HEK293 (cell line): ENCODE data around the gene VSIG10L.

Experiments used
- ZNF404 ChIP-seq: fragments of 450-650 bp; formaldehyde crosslinking; IDR thresholded peaks from 2 replicates; pipeline ENCODE4 v1.5.1; 2017; ENCODE audit warnings: missing biosample characterization, missing genetic modification characterization
- ZNF558 ChIP-seq: fragments of 450-650 bp; formaldehyde crosslinking; IDR thresholded peaks from 2 replicates; pipeline ENCODE4 v1.5.1; 2016; ENCODE audit warnings: missing biosample characterization, missing genetic modification characterization

GRCh38 chr19:51333836-51334460, 8.0 kb downstream of the VSIG10L start:
- TF ChIP-seq ZNF404, result no peak
- TF ChIP-seq ZNF558 (tag by site-specific recombination), result no peak
